CD4-positive, alpha-beta T cell treated with Interleukin-1 beta for 1 hour (primary cell): ENCODE measurements around the gene MS4A6A.
A peak's percentile ranks its signal among the peaks of the same experiment; 100 is the strongest.
"Not testable (repeated sequence)": the region's sequence is repeated elsewhere in the genome, so short reads cannot be mapped to it uniquely, and the experiment has no call there.

Experiments used
- DNase-seq, 2 donors: peaks; one replicate each; pipeline ENCODE4 v3.0.0-alpha.2; 2020 to 2022

The MS4A6A gene

GRCh38 chr11:60183591-60184205 lies 815 bp upstream of the MS4A6A start:
- no peak for DNase-seq

GRCh38 chr11:60175860-60176275 lies 7.0 kb downstream of the MS4A6A start:
- no peak for DNase-seq

- DNase-seq: no peak
Observed at GRCh38 chr11:60172011-60172410, 10.9 kb downstream of the MS4A6A start.

DNA sequence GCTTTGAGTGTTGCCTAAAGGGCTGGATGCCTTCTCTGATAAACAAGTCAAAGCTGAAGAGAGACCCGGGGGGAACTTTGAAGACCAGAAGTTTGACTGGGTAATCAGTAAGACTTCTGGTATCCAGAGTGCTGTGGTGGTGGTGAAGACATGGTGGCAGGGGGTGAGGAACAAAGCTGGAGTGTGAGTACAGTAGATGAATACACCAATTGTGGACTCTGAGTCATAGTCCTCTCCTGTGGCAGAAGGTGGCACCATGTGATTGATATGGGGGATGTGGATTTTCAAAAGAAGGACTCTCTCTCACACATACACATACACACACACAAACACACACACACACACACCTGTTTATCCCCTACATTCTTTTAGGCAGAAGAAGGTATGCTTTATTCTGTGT lies 12.3 kb downstream of the MS4A6A start:
- no peak for DNase-seq

DNA sequence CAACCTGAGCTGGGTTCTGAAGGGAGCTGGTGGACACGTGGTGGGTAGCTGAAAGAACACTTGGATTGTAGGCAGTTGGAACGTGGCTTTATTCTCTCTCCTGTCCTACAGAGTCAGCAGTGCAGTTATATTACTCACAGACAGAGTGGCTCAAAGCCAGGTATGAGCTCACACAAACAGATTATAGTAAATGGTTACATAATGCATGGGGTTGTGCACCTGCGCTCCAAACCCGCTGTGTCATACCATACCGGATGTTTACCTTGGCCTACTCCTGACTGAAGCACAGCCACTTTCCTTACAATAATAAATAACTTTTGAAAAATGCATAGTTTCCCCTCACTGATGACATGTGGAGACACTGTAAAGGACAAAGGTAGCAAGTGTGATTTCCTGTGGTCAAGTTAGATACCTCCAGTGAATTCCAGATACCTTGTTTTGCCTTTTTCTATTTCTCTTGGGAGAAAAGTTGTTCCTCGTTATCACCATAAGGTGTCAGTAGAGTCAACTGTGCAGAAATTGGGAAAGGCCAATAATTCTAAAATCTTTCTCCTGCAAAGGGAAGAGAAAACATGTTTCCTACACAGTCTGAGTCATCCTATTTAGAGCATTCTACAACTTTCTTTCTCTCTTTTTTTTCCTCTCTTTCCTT lies 13.5 kb downstream of the MS4A6A start:
- DNase-seq: no peak

- DNase-seq: no peak
Observed at GRCh38 chr11:60168306-60168705, 14.6 kb downstream of the MS4A6A start.

- DNase-seq: no peak
Observed at GRCh38 chr11:60165951-60166350, 16.9 kb downstream of the MS4A6A start.

- DNase-seq: no peak
Observed at GRCh38 chr11:60165538-60165937, 17.3 kb downstream of the MS4A6A start.

DNA sequence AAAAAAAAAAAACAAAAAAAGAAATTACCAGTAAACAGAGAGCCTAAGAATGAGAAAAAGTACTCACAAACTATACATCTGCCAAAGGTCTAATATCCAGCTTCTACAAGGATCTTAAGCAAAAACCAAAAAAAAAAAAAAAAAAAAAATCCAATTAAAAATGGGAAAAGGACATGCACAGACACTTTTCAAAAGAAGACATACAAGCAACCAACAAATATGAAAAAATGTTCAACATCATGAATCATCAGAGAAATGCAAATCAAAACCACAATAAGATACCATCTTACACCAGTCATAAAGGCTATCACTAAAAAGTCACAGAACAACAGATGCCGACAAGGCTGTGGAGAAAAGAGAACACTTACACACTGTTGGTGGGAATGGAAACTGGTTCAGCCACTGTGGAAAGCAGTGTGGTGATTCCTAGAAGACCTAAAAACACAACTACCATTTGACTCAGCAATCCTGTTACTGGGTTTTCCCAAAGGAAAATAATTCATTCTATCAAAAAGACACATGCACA lies 18.3 kb downstream of the MS4A6A start:
- no peak for DNase-seq

GRCh38 chr11:60161766-60162165 lies 21.1 kb downstream of the MS4A6A start:
- no peak for DNase-seq

GRCh38 chr11:60161107-60161506 lies 21.8 kb downstream of the MS4A6A start:
- DNase-seq: no peak

GRCh38 chr11:60159868-60160267 lies 23.0 kb downstream of the MS4A6A start:
- no peak for DNase-seq

- no peak for DNase-seq
Observed at GRCh38 chr11:60159284-60159683, 23.6 kb downstream of the MS4A6A start.

DNA sequence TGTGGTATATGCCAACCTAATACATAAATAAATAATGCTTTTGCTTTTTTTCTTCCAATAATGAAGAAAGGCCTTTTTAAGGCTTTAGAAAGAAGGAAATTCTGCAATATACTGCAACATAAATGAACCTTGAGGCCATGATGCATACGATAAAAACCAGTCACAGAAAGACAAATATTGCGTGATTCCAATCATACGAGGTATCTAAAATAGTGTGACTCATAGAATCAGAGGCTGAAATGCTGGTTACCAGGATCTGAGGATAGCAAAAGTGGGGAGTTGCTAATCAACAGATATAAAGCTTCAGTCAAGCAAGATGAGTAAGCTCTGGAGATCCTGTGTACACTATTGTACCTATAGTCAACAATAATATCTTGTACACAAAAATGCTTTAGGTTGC lies 24.2 kb downstream of the MS4A6A start:
- DNase-seq: no peak

GRCh38 chr11:60155931-60156330 lies 27.0 kb downstream of the MS4A6A start:
- peak in 1 of 2 donors; percentile 2 for DNase-seq

DNA sequence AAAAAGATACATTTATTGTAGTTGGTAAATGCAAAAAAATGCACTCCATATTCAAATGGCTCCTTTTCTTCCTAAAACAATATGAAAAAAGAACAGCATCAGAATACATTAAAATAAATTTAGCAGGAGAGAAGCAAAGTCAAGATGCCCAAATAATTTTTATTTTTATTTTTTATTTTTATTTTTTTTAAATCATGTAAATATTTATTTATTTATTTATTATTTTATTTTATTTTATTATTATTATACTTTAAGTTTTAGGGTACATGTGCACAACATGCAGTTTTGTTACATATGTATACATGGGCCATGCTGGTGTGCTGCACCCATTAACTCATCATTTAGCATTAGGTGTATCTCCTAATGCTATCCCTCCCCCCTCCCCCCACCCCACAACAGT lies 30.2 kb downstream of the MS4A6A start:
- DNase-seq: not testable (repeated sequence)

- DNase-seq: no peak
Observed at GRCh38 chr11:60150279-60150678, 32.6 kb downstream of the MS4A6A start.

DNA sequence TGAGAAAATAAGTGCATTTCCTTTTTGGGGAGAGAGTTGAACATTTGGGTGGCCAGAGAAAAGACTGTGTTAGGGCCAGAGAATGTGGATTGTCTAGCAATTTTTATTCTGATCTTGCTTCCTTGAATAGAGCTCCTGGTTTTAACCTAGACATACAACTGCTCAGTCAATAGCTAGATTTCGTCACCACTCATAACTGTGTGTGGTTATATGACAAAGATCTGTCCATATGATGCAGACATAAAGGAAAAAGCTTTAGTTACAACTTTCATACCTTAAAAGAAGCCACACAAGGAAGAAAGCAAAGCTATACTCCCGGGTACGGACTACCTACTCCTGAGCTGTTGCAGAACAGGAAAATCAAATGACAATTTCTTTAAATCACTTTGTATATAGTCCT lies 37.2 kb downstream of the MS4A6A start:
- DNase-seq: no peak

- DNase-seq: no peak
Observed at GRCh38 chr11:60143768-60144167, 39.1 kb downstream of the MS4A6A start.

GRCh38 chr11:60133917-60134316 lies 49.0 kb downstream of the MS4A6A start:
- no peak for DNase-seq

DNA sequence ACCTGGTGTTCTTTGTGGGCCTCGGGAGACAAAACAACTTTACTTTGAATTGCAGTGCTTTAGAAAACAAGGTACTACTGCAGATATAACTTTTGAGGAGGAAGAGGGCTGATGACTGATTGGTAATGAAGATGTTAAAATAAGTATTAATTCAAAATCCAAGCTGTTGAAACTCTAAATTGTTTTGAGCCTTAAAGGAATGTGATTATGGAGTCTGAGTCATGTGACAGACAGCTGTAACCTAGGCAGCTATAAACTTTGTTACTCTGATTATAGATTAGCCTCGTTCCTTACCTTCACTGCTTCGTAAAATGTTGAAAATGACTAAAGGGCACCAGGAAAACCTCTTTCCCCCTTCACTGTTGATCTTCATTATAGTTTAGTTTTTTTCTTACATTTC lies 51.0 kb downstream of the MS4A6A start:
- no peak for DNase-seq

GRCh38 chr11:60130496-60130895 lies 52.4 kb downstream of the MS4A6A start:
- DNase-seq: peak; percentile 6 to 19

DNA sequence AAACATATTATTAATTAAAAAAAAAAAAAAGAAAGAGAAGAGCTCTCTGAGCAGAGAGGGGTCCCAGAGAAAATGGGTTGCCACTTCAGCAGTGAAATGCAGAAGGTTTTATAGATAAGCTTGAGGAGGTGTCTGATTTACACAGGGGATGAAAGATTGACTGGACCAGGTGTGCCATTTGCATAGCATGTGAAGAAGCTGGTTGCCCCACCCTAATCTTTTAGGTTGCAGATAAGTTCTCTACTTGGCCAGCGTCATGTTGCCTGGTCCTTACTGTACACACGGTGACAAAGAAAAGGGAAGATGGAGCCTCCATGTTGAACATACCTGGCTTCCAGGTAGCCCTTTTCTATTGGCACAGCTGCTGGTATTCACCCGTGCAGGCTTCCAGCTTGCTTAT lies 53.0 kb downstream of the MS4A6A start:
- no peak for DNase-seq

- DNase-seq: not testable (repeated sequence)
Observed at GRCh38 chr11:60128866-60129265, 54.0 kb downstream of the MS4A6A start.

- DNase-seq: no peak
Observed at GRCh38 chr11:60128376-60128775, 54.5 kb downstream of the MS4A6A start.
